GM06990 (cell line): ENCODE results near the gene ATM.

ENCODE experiments used
- DNase-seq: peaks from one replicate; pipeline ENCODE4 v3.0.0-alpha.2; 2011; ENCODE audit not compliant: insufficient read length; ENCODE audit errors: extremely low read depth
- H3K27me3 ChIP-seq: replicated peaks from 2 replicates; pipeline ENCODE4 v1.6.0; 2011; ENCODE audit warnings: low read length; ENCODE audit not compliant: control insufficient read depth, insufficient read depth
- H3K36me3 ChIP-seq: 2 replicates; pipeline ENCODE4 v1.5.1; 2011; ENCODE audit warnings: low read length; ENCODE audit not compliant: control insufficient read depth, insufficient read depth
- H3K4me3 ChIP-seq: replicated peaks from 2 replicates; pipeline ENCODE4 v1.5.1; 2011; ENCODE audit warnings: low read depth, mild to moderate bottlenecking, control low read depth, low read length
- CTCF ChIP-seq: IDR thresholded peaks from 2 replicates; pipeline ENCODE4 v1.5.1; 2011; ENCODE audit warnings: low read length, control low read depth, mild to moderate bottlenecking, inconsistent platforms; ENCODE audit not compliant: insufficient read depth, poor library complexity, severe bottlenecking

The ATM gene

GRCh38 chr11:108319541-108320145, 96.8 kb downstream of the ATM start:
- no peak for DNase-seq
- Histone ChIP-seq H3K4me3 (no peak overlapping the region), H3K27me3 (no peaks in the 10 kb centered on the region), H3K36me3 (peaks cover 1% of the 10 kb centered on the region)
- TF ChIP-seq CTCF, result no peak

- Histone ChIP-seq H3K27me3 (no peaks in the 10 kb centered on the region), H3K36me3 (peaks cover 1% of the 10 kb centered on the region; the same call in 1 of the 2 replicates), H3K4me3 (no peak overlapping the region)
- TF ChIP-seq CTCF, result no peak
- DNase-seq, result no peak
Measured at GRCh38 chr11:108322666-108323065, 99.8 kb downstream of the ATM start.

- Histone ChIP-seq H3K36me3 (peaks cover 1% of the 10 kb centered on the region; the same call in 1 of the 2 replicates), H3K27me3 (no peaks in the 10 kb centered on the region), H3K4me3 (no peak overlapping the region)
- no peak for DNase-seq
- TF ChIP-seq CTCF, result no peak
Measured at GRCh38 chr11:108324587-108324986, 101.7 kb downstream of the ATM start.

GRCh38 chr11:108333403-108333899, 110.6 kb downstream of the ATM start:
- Histone ChIP-seq H3K27me3 (no peaks in the 10 kb centered on the region), H3K4me3 (no peak overlapping the region), H3K36me3 (peaks cover 4% of the 10 kb centered on the region)
- no peak for DNase-seq
- no peak for TF ChIP-seq CTCF

- Histone ChIP-seq H3K36me3 (peaks cover 2% of the 10 kb centered on the region), H3K4me3 (no peak overlapping the region), H3K27me3 (no peaks in the 10 kb centered on the region)
- TF ChIP-seq CTCF, result no peak
- no peak for DNase-seq
Measured at GRCh38 chr11:108338750-108339149, 115.9 kb downstream of the ATM start.

- no peaks in the 10 kb centered on the region for H3K27me3 ChIP-seq
- no peak for TF ChIP-seq CTCF
- peaks cover 2% of the 10 kb centered on the region for H3K36me3 ChIP-seq
- DNase-seq, result no peak
- H3K4me3 ChIP-seq, result no peak overlapping the region
Measured at GRCh38 chr11:108340973-108341372, 118.1 kb downstream of the ATM start.
